Measurements from ENCODE around the gene TSC2. TPM values are rescaled to one million over a fixed set of nuclear protein-coding genes. Genes with fewer than 3 reads are reported as not detected.

TSC2 gene
- total and polyA plus RNA-seq, 8 donors: 116 to 166 (median 128) TPM

GRCh38 chr16:2074071-2074470 is 26.3 kb downstream of the TSC2 start:
- H3K4me1 ChIP-seq: no peaks in the 10 kb centered on the region
- no peak for DNase-seq
- peaks cover 0 to 97% of the 10 kb centered on the region in 2 donors for H3K36me3 ChIP-seq
- H3K27ac ChIP-seq: no peak overlapping the region
- no peak for ATAC-seq
- H3K27me3 ChIP-seq: no peaks in the 10 kb centered on the region
- H3K9me3 ChIP-seq: no peaks in the 10 kb centered on the region
- intact Hi-C loops (cut with DNase I): no loop called here
- no peak for TF ChIP-seq CTCF (IDR thresholded peaks at IDR 0.05)
- H3K4me3 ChIP-seq: no peak overlapping the region

GRCh38 chr16:2075631-2076030 is 27.8 kb downstream of the TSC2 start:
- intact Hi-C loops (cut with DNase I): no loop called here
- H3K27ac ChIP-seq: no peak overlapping the region
- TF ChIP-seq CTCF (IDR thresholded peaks at IDR 0.05): no peak
- H3K4me3 ChIP-seq: no peak overlapping the region
- H3K36me3 ChIP-seq: peaks cover 0 to 100% of the 10 kb centered on the region in 2 donors
- no peak for ATAC-seq
- no peak for DNase-seq
- no peaks in the 10 kb centered on the region for H3K4me1 ChIP-seq
- no peaks in the 10 kb centered on the region for H3K9me3 ChIP-seq
- H3K27me3 ChIP-seq: no peaks in the 10 kb centered on the region

GRCh38 chr16:2076072-2076865 is 28.5 kb downstream of the TSC2 start:
- Histone ChIP-seq H3K9me3 (no peaks in the 10 kb centered on the region), H3K36me3 (peaks cover 0 to 100% of the 10 kb centered on the region in 2 donors), H3K4me3 (no peak overlapping the region), H3K27ac (no peak overlapping the region), H3K4me1 (no peaks in the 10 kb centered on the region), H3K27me3 (no peaks in the 10 kb centered on the region)
- no peak for TF ChIP-seq CTCF (IDR thresholded peaks at IDR 0.05)
- intact Hi-C loops (cut with DNase I): no loop called here
- ATAC-seq: no peak
- no peak for DNase-seq

- no peak overlapping the region for H3K4me3 ChIP-seq
- intact Hi-C loops (cut with DNase I): no loop called here
- H3K27ac ChIP-seq: no peak overlapping the region
- TF ChIP-seq CTCF (IDR thresholded peaks at IDR 0.05): no peak
- H3K36me3 ChIP-seq: peaks cover 0 to 100% of the 10 kb centered on the region in 2 donors
- no peak for ATAC-seq
- no peak for DNase-seq
- peaks cover 0 to 2% of the 10 kb centered on the region in 2 donors for H3K4me1 ChIP-seq
- no peaks in the 10 kb centered on the region for H3K27me3 ChIP-seq
- no peaks in the 10 kb centered on the region for H3K9me3 ChIP-seq
Observed at GRCh38 chr16:2077016-2077415, 29.2 kb downstream of the TSC2 start.

GRCh38 chr16:2077696-2078095 is 29.9 kb downstream of the TSC2 start:
- intact Hi-C loops (cut with DNase I): no loop called here
- Histone ChIP-seq H3K36me3 (peaks cover 0 to 100% of the 10 kb centered on the region in 2 donors), H3K27me3 (no peaks in the 10 kb centered on the region), H3K27ac (no peak overlapping the region), H3K4me1 (peaks cover 0 to 7% of the 10 kb centered on the region in 2 donors), H3K9me3 (no peaks in the 10 kb centered on the region), H3K4me3 (no peak overlapping the region)
- DNase-seq (no peak), ATAC-seq (no peak)
- TF ChIP-seq CTCF (IDR thresholded peaks at IDR 0.05): no peak

Data from left lung (tissue), 10 donors.